Sigmoid colon (tissue), 4 donors: ENCODE data around the gene VIT.

Experiments
- EP300 ChIP-seq, 4 donors: sonication (generic); formaldehyde crosslinking; IDR thresholded peaks; one replicate each; pipeline ENCODE4 v1.6.1; 2017; ENCODE audit warnings: antibody characterized with exemption in 4 of 4
- POLR2A ChIP-seq, 2 donors: fragments of 450-650 bp; IDR thresholded peaks; one replicate each; pipeline ENCODE4 v1.6.1; 2016; ENCODE audit warnings: antibody characterized with exemption in 2 of 2, mild to moderate bottlenecking in 2 of 2, moderate library complexity in 2 of 2
- TF ChIP-seq, protein P1 (sequence below), 4 experiments: fragments of 450-650 bp in 3 of 4; fragments of 200-600 bp in 1 of 4; IDR thresholded peaks; one replicate each; pipeline ENCODE4 v1.5.1; 2016 to 2019; ENCODE audit warnings: antibody characterized with exemption in 4 of 4, mild to moderate bottlenecking in 3 of 4, moderate library complexity in 2 of 4

- TF ChIP-seq, protein P1, sequence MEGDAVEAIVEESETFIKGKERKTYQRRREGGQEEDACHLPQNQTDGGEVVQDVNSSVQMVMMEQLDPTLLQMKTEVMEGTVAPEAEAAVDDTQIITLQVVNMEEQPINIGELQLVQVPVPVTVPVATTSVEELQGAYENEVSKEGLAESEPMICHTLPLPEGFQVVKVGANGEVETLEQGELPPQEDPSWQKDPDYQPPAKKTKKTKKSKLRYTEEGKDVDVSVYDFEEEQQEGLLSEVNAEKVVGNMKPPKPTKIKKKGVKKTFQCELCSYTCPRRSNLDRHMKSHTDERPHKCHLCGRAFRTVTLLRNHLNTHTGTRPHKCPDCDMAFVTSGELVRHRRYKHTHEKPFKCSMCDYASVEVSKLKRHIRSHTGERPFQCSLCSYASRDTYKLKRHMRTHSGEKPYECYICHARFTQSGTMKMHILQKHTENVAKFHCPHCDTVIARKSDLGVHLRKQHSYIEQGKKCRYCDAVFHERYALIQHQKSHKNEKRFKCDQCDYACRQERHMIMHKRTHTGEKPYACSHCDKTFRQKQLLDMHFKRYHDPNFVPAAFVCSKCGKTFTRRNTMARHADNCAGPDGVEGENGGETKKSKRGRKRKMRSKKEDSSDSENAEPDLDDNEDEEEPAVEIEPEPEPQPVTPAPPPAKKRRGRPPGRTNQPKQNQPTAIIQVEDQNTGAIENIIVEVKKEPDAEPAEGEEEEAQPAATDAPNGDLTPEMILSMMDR (IDR thresholded peaks at IDR 0.05): no peak
- TF ChIP-seq EP300 (IDR thresholded peaks at IDR 0.05) (no peak), POLR2A (IDR thresholded peaks at IDR 0.05) (no peak)
Measured at GRCh38 chr2:36824273-36824672, 127.8 kb downstream of the VIT start.
